GM23338 (cell line): Measurements from ENCODE around the gene OR4F15. TPM values are rescaled to one million over a fixed set of nuclear protein-coding genes. Genes with fewer than 3 reads are reported as not detected.

ENCODE experiments used
- ATAC-seq: fragments of 200-7000 bp; cut with Tn5 transposase; 3 replicates; pipeline ENCODE4 v1.9.1; 2020
- DNase-seq: peaks from one replicate; pipeline ENCODE4 v3.0.0-alpha.2; 2015; ENCODE audit warnings: low spot score
- H2AFZ ChIP-seq: fragments of 200-600 bp; sonication (generic); 2 replicates; pipeline ENCODE4 v1.8.0; 2016; ENCODE audit warnings: antibody characterized with exemption, mild to moderate bottlenecking, moderate library complexity
- H3F3A ChIP-seq: fragments of 200-600 bp; sonication (generic); replicated peaks from 2 replicates; pipeline ENCODE4 v1.8.0; 2017; ENCODE audit warnings: antibody characterized with exemption, mixed run types, low read depth
- H3K27ac ChIP-seq: fragments of 200-600 bp; sonication (generic); 2 replicates; pipeline ENCODE4 v1.6.1; 2016; ENCODE audit warnings: low read depth
- H3K27me3 ChIP-seq: fragments of 200-600 bp; sonication (generic); 2 replicates; pipeline ENCODE4 v1.8.0; 2016; ENCODE audit warnings: mild to moderate bottlenecking, mixed run types, moderate library complexity; ENCODE audit not compliant: insufficient read depth
- H3K36me3 ChIP-seq: fragments of 200-600 bp; sonication (generic); 2 replicates; pipeline ENCODE4 v1.8.0; 2016; ENCODE audit warnings: mild to moderate bottlenecking; ENCODE audit not compliant: insufficient read depth
- H3K4me1 ChIP-seq: fragments of 200-600 bp; sonication (generic); 2 replicates; pipeline ENCODE4 v1.8.0; 2016; ENCODE audit warnings: mild to moderate bottlenecking, moderate library complexity; ENCODE audit not compliant: insufficient read depth
- H3K4me2 ChIP-seq: fragments of 200-600 bp; sonication (generic); 2 replicates; pipeline ENCODE4 v1.7.1; 2017; ENCODE audit warnings: mixed run types
- H3K4me3 ChIP-seq: fragments of 200-600 bp; sonication (generic); 2 replicates; pipeline ENCODE4 v1.6.1; 2016; ENCODE audit warnings: mixed run types
- H3K79me2 ChIP-seq: fragments of 200-600 bp; sonication (generic); replicated peaks from 2 replicates; pipeline ENCODE4 v1.8.0; 2017; ENCODE audit warnings: mild to moderate bottlenecking; ENCODE audit not compliant: insufficient read depth
- H3K9me2 ChIP-seq: fragments of 200-600 bp; sonication (generic); 2 replicates; pipeline ENCODE4 v1.8.0; 2017; ENCODE audit not compliant: insufficient read depth
- H4K20me1 ChIP-seq: fragments of 200-600 bp; sonication (generic); replicated peaks from 2 replicates; pipeline ENCODE4 v1.8.0; 2017; ENCODE audit warnings: mild to moderate bottlenecking; ENCODE audit not compliant: insufficient read depth
- H3K27ac Mint-ChIP-seq: 2 replicates; pipeline ENCODE4 v1.8.0; 2020; ENCODE audit warnings: inconsistent platforms, mild to moderate bottlenecking, moderate library complexity, mixed read lengths
- H3K27me3 Mint-ChIP-seq: 3 replicates; pipeline ENCODE4 v1.8.0; 2022; ENCODE audit warnings: low read depth, mild to moderate bottlenecking, moderate library complexity, mixed read lengths, inconsistent platforms; ENCODE audit not compliant: insufficient read depth, poor library complexity
- H3K36me3 Mint-ChIP-seq: 3 replicates; pipeline ENCODE4 v1.8.0; 2021; ENCODE audit warnings: low read depth, mild to moderate bottlenecking, inconsistent platforms, moderate library complexity, mixed read lengths
- H3K4me1 Mint-ChIP-seq: 3 replicates; pipeline ENCODE4 v1.8.0; 2020; ENCODE audit warnings: mild to moderate bottlenecking, inconsistent platforms, mixed read lengths
- H3K4me3 Mint-ChIP-seq: 3 replicates; pipeline ENCODE4 v1.8.0; 2021; ENCODE audit warnings: moderate library complexity, mild to moderate bottlenecking, inconsistent platforms, mixed read lengths
- H3K9me3 Mint-ChIP-seq: 3 replicates; pipeline ENCODE4 v1.8.0; 2020; ENCODE audit warnings: moderate library complexity, mild to moderate bottlenecking, inconsistent platforms, mixed read lengths
- CREB1 ChIP-seq: fragments of 250-450 bp; sonication (Bioruptor Pico); IDR thresholded peaks from 2 replicates; pipeline ENCODE4 v1.5.0; 2020; ENCODE audit warnings: low read depth, mild to moderate bottlenecking, moderate library complexity
- EZH2 ChIP-seq: fragments of 200-600 bp; sonication (generic); IDR thresholded peaks from one replicate; pipeline ENCODE4 v1.8.0; 2017; ENCODE audit warnings: antibody characterized with exemption, mild to moderate bottlenecking, low read depth; ENCODE audit not compliant: unreplicated experiment
- EZH2phosphoT487 ChIP-seq: fragments of 200-600 bp; sonication (generic); IDR thresholded peaks from one replicate; pipeline ENCODE4 v1.8.1; 2018; ENCODE audit warnings: antibody characterized with exemption; ENCODE audit not compliant: unreplicated experiment
- JUNB ChIP-seq: IDR thresholded peaks from one replicate; pipeline ENCODE4 v1.6.1; 2016; ENCODE audit warnings: antibody characterized with exemption; ENCODE audit not compliant: unreplicated experiment
- NANOG ChIP-seq: IDR thresholded peaks from 2 replicates; pipeline ENCODE4 v1.6.1; 2016; ENCODE audit warnings: antibody characterized with exemption, borderline replicate concordance
- POLR2AphosphoS5 ChIP-seq: IDR thresholded peaks from 2 replicates; pipeline ENCODE4 v1.6.1; 2016; ENCODE audit warnings: antibody characterized with exemption, low read depth
- ZNF114 ChIP-seq: fragments of 250-450 bp; sonication (Bioruptor Pico); IDR thresholded peaks from 2 replicates; pipeline ENCODE4 v1.5.0; 2020; ENCODE audit warnings: mild to moderate bottlenecking, moderate library complexity
- ZNF331 ChIP-seq: fragments of 250-450 bp; sonication (Bioruptor Pico); IDR thresholded peaks from 2 replicates; pipeline ENCODE4 v1.5.0; 2020; ENCODE audit warnings: low read depth, mild to moderate bottlenecking, moderate library complexity
- polyA plus RNA-seq: library from polyadenylated mRNA; unstranded; fragments of >200 nt; fragmentation: Nextera tagmentation; extraction: Ambion mirVana; gene quantifications from 2 replicates; pipeline ENCODE4 v1.2.1, GENCODE V29; 2016
- total RNA-seq: library from RNA; depleted of rRNA; stranded (reverse); fragments of >200 nt; shearing (Covaris generic); gene quantifications from 2 replicates; pipeline ENCODE4 v1.2.3, GENCODE V29; 2014
- TF ChIP-seq, protein P1 (sequence below): IDR thresholded peaks from one replicate; pipeline ENCODE4 v1.6.1; 2018; ENCODE audit warnings: antibody characterized with exemption; ENCODE audit not compliant: unreplicated experiment
- TF ChIP-seq, protein P2 (sequence below): fragments of 250-450 bp; sonication (Bioruptor Pico); IDR thresholded peaks from 2 replicates; pipeline ENCODE4 v1.5.0; 2020; ENCODE audit warnings: mild to moderate bottlenecking, moderate library complexity
- TF ChIP-seq, protein P3 (sequence below), 2 experiments: fragments of 200-600 bp in 1 of 2; sonication (generic) in 1 of 2; conservative IDR thresholded peaks; 2 replicates each; pipeline versions ENCODE4 v1.5.1 to v1.6.1; 2016 to 2017; ENCODE audit warnings: antibody characterized with exemption in 2 of 2, low read depth in 2 of 2, mild to moderate bottlenecking in 2 of 2, moderate library complexity in 1 of 2

OR4F15 gene
- total and polyA plus RNA-seq, 2 experiments from 2014 or later, result not detected

DNA sequence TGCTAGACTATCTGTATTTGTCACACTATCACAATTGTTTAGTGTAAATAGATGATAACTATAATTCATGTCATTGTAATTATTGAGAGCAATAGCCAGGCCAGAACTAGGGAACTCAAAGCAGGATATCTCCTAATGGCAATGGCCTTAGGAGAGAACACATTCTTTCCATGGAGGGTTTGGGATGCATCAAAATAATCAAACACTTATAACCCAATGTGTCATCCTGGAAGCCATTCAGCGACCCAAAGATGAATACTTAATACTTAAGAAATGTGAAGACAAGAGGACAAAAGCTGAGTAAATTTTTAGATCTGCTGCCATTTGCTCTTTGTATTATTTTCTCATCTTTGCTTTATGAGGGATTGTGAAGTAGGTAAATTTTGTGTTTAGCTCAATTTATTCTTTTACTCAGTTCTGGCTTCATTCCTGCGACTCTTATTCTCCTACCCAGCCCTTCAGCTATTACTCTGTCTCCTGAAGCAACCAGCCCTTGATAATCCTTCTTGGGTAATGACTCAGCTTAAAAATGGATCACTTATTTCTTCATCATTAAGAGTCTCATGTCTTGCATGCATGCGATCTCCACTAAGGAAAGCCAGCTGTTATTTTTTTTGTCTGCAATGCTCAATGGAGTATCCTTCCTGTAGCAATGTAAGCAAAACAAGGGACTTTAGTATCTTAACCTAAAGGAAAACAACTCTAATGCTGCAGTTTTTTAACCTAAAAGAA, 2.0 kb downstream of the OR4F15 start:
- H3K36me3 Mint-ChIP-seq, result no peaks in the 10 kb centered on the region
- Histone ChIP-seq H3K4me3 (no peak overlapping the region), H3K36me3 (no peaks in the 10 kb centered on the region), H3K27me3 (no peaks in the 10 kb centered on the region), H3K4me1 (no peaks in the 10 kb centered on the region), H3K4me2 (no peak overlapping the region), H3K9me2 (0 out of 2 replicates have a peak, but pooled peaks cover 3% of the 10 kb centered on the region), H3K79me2 (no peaks in the 10 kb centered on the region), H4K20me1 (no peaks in the 10 kb centered on the region), H3K27ac (no peak overlapping the region), H3F3A (no peaks in the 10 kb centered on the region), H2AFZ (no peak overlapping the region)
- H3K27me3 Mint-ChIP-seq, result peaks cover 2% of the 10 kb centered on the region
- no peaks in the 10 kb centered on the region for H3K9me3 Mint-ChIP-seq
- ATAC-seq (no peak), DNase-seq (no peak)
- TF ChIP-seq EZH2phosphoT487, result no peak
- no peak for TF ChIP-seq ZNF114 (CRISPR knock-in tag)
- no peak for TF ChIP-seq NANOG
- TF ChIP-seq, protein P1, sequence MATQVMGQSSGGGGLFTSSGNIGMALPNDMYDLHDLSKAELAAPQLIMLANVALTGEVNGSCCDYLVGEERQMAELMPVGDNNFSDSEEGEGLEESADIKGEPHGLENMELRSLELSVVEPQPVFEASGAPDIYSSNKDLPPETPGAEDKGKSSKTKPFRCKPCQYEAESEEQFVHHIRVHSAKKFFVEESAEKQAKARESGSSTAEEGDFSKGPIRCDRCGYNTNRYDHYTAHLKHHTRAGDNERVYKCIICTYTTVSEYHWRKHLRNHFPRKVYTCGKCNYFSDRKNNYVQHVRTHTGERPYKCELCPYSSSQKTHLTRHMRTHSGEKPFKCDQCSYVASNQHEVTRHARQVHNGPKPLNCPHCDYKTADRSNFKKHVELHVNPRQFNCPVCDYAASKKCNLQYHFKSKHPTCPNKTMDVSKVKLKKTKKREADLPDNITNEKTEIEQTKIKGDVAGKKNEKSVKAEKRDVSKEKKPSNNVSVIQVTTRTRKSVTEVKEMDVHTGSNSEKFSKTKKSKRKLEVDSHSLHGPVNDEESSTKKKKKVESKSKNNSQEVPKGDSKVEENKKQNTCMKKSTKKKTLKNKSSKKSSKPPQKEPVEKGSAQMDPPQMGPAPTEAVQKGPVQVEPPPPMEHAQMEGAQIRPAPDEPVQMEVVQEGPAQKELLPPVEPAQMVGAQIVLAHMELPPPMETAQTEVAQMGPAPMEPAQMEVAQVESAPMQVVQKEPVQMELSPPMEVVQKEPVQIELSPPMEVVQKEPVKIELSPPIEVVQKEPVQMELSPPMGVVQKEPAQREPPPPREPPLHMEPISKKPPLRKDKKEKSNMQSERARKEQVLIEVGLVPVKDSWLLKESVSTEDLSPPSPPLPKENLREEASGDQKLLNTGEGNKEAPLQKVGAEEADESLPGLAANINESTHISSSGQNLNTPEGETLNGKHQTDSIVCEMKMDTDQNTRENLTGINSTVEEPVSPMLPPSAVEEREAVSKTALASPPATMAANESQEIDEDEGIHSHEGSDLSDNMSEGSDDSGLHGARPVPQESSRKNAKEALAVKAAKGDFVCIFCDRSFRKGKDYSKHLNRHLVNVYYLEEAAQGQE, result no peak
- TF ChIP-seq, protein P2, sequence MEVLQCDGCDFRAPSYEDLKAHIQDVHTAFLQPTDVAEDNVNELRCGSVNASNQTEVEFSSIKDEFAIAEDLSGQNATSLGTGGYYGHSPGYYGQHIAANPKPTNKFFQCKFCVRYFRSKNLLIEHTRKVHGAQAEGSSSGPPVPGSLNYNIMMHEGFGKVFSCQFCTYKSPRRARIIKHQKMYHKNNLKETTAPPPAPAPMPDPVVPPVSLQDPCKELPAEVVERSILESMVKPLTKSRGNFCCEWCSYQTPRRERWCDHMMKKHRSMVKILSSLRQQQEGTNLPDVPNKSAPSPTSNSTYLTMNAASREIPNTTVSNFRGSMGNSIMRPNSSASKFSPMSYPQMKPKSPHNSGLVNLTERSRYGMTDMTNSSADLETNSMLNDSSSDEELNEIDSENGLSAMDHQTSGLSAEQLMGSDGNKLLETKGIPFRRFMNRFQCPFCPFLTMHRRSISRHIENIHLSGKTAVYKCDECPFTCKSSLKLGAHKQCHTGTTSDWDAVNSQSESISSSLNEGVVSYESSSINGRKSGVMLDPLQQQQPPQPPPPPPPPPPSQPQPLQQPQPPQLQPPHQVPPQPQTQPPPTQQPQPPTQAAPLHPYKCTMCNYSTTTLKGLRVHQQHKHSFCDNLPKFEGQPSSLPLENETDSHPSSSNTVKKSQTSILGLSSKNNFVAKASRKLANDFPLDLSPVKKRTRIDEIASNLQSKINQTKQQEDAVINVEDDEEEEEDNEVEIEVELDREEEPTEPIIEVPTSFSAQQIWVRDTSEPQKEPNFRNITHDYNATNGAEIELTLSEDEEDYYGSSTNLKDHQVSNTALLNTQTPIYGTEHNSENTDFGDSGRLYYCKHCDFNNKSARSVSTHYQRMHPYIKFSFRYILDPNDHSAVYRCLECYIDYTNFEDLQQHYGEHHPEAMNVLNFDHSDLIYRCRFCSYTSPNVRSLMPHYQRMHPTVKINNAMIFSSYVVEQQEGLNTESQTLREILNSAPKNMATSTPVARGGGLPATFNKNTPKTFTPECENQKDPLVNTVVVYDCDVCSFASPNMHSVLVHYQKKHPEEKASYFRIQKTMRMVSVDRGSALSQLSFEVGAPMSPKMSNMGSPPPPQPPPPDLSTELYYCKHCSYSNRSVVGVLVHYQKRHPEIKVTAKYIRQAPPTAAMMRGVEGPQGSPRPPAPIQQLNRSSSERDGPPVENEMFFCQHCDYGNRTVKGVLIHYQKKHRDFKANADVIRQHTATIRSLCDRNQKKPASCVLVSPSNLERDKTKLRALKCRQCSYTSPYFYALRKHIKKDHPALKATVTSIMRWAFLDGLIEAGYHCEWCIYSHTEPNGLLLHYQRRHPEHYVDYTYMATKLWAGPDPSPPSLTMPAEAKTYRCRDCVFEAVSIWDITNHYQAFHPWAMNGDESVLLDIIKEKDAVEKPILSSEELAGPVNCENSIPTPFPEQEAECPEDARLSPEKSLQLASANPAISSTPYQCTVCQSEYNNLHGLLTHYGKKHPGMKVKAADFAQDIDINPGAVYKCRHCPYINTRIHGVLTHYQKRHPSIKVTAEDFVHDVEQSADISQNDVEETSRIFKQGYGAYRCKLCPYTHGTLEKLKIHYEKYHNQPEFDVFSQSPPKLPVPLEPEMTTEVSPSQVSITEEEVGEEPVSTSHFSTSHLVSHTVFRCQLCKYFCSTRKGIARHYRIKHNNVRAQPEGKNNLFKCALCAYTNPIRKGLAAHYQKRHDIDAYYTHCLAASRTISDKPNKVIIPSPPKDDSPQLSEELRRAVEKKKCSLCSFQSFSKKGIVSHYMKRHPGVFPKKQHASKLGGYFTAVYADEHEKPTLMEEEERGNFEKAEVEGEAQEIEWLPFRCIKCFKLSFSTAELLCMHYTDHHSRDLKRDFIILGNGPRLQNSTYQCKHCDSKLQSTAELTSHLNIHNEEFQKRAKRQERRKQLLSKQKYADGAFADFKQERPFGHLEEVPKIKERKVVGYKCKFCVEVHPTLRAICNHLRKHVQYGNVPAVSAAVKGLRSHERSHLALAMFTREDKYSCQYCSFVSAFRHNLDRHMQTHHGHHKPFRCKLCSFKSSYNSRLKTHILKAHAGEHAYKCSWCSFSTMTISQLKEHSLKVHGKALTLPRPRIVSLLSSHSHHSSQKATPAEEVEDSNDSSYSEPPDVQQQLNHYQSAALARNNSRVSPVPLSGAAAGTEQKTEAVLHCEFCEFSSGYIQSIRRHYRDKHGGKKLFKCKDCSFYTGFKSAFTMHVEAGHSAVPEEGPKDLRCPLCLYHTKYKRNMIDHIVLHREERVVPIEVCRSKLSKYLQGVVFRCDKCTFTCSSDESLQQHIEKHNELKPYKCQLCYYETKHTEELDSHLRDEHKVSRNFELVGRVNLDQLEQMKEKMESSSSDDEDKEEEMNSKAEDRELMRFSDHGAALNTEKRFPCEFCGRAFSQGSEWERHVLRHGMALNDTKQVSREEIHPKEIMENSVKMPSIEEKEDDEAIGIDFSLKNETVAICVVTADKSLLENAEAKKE, result no peak
- TF ChIP-seq, protein P3, sequence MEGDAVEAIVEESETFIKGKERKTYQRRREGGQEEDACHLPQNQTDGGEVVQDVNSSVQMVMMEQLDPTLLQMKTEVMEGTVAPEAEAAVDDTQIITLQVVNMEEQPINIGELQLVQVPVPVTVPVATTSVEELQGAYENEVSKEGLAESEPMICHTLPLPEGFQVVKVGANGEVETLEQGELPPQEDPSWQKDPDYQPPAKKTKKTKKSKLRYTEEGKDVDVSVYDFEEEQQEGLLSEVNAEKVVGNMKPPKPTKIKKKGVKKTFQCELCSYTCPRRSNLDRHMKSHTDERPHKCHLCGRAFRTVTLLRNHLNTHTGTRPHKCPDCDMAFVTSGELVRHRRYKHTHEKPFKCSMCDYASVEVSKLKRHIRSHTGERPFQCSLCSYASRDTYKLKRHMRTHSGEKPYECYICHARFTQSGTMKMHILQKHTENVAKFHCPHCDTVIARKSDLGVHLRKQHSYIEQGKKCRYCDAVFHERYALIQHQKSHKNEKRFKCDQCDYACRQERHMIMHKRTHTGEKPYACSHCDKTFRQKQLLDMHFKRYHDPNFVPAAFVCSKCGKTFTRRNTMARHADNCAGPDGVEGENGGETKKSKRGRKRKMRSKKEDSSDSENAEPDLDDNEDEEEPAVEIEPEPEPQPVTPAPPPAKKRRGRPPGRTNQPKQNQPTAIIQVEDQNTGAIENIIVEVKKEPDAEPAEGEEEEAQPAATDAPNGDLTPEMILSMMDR (conservative IDR thresholded peaks at IDR 0.05; ENCODE audit: low read depth in 2 of 2), result no peak
- no peak for TF ChIP-seq POLR2AphosphoS5
- TF ChIP-seq CREB1 (CRISPR knock-in tag), result no peak
- no peak for TF ChIP-seq ZNF331 (CRISPR knock-in tag)
- no peak for TF ChIP-seq JUNB
- TF ChIP-seq EZH2, result no peak
- H3K4me1 Mint-ChIP-seq, result peaks cover 4% of the 10 kb centered on the region; the same call in 1 of the 3 replicates
- H3K4me3 Mint-ChIP-seq, result no peak overlapping the region
- no peak overlapping the region for H3K27ac Mint-ChIP-seq
